ENCODE data around the gene PVALB. TPM values are rescaled to one million over a fixed set of nuclear protein-coding genes. Genes with fewer than 3 reads are reported as not detected.

The PVALB gene
- total and polyA plus RNA-seq, 4 donors, result 0.56 to 3.4 (median 1.1) TPM

GRCh38 chr22:36781656-36782627, 34.9 kb downstream of the PVALB start:
- Histone ChIP-seq H3K9me3 (ENCODE audit: control insufficient read depth in 4 of 4, low read length in 3 of 4) (no peaks in the 10 kb centered on the region), H3K9ac (ENCODE audit: low read depth in 1 of 2, low read length in 2 of 2) (no peak overlapping the region), H3K27ac (ENCODE audit: low read depth in 1 of 2, low read length in 2 of 2) (no peak overlapping the region), H3K4me1 (ENCODE audit: control insufficient read depth in 4 of 4, insufficient read depth in 4 of 4, low read length in 3 of 4) (peaks cover 0 to under 1% (median 0%) of the 10 kb centered on the region in 4 donors), H3K36me3 (ENCODE audit: control insufficient read depth in 4 of 4, insufficient read depth in 3 of 4, low read depth in 1 of 4, low read length in 3 of 4) (no peaks in the 10 kb centered on the region), H3K27me3 (ENCODE audit: control insufficient read depth in 4 of 4, insufficient read depth in 4 of 4, low read length in 3 of 4) (peaks cover 0 to 6% (median 3%) of the 10 kb centered on the region in 4 donors), H3K4me3 (ENCODE audit: low read depth in 1 of 3, low read length in 3 of 3) (no peak overlapping the region)
- TF ChIP-seq, protein P1, sequence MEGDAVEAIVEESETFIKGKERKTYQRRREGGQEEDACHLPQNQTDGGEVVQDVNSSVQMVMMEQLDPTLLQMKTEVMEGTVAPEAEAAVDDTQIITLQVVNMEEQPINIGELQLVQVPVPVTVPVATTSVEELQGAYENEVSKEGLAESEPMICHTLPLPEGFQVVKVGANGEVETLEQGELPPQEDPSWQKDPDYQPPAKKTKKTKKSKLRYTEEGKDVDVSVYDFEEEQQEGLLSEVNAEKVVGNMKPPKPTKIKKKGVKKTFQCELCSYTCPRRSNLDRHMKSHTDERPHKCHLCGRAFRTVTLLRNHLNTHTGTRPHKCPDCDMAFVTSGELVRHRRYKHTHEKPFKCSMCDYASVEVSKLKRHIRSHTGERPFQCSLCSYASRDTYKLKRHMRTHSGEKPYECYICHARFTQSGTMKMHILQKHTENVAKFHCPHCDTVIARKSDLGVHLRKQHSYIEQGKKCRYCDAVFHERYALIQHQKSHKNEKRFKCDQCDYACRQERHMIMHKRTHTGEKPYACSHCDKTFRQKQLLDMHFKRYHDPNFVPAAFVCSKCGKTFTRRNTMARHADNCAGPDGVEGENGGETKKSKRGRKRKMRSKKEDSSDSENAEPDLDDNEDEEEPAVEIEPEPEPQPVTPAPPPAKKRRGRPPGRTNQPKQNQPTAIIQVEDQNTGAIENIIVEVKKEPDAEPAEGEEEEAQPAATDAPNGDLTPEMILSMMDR (IDR thresholded peaks at IDR 0.05; ENCODE audit: low read depth, low read length, missing input control), result peak; percentile 95
- TF ChIP-seq RAD21 (IDR thresholded peaks at IDR 0.05) (peak; percentile 88 to 89), NR2F2 (IDR thresholded peaks at IDR 0.05) (peak; percentile 52), FOXA1 (IDR thresholded peaks at IDR 0.05) (no peak)
- peak; percentile 84 for DNase-seq (ENCODE audit: low spot score)
- 24% methylated on average over 33 of the region's 33 CpGs for WGBS

GRCh38 chr22:36778020-36778419, 38.8 kb downstream of the PVALB start:
- Histone ChIP-seq H3K4me3 (ENCODE audit: low read depth in 1 of 3, low read length in 3 of 3) (no peak overlapping the region), H3K9ac (ENCODE audit: low read depth in 1 of 2, low read length in 2 of 2) (no peak overlapping the region), H3K27me3 (ENCODE audit: control insufficient read depth in 4 of 4, insufficient read depth in 4 of 4, low read length in 3 of 4) (no peaks in the 10 kb centered on the region), H3K27ac (ENCODE audit: low read depth in 1 of 2, low read length in 2 of 2) (no peak overlapping the region), H3K36me3 (ENCODE audit: control insufficient read depth in 4 of 4, insufficient read depth in 3 of 4, low read depth in 1 of 4, low read length in 3 of 4) (no peaks in the 10 kb centered on the region), H3K4me1 (ENCODE audit: control insufficient read depth in 4 of 4, insufficient read depth in 4 of 4, low read length in 3 of 4) (peaks cover 2 to 14% (median 10%) of the 10 kb centered on the region in 4 donors), H3K9me3 (ENCODE audit: control insufficient read depth in 4 of 4, low read length in 3 of 4) (no peaks in the 10 kb centered on the region)
- TF ChIP-seq TAF1 (conservative IDR thresholded peaks at IDR 0.05) (no peak), RXRA (IDR thresholded peaks at IDR 0.05) (no peak)
- TF ChIP-seq, protein P1 (IDR thresholded peaks at IDR 0.05; ENCODE audit: low read depth, low read length, missing input control), result no peak
- no peak for DNase-seq (ENCODE audit: low spot score)

- no peak overlapping the region for H3K9ac ChIP-seq (ENCODE audit: low read depth in 1 of 2, low read length in 2 of 2)
- no peak overlapping the region for H3K27ac ChIP-seq (ENCODE audit: low read depth in 1 of 2, low read length in 2 of 2)
These were observed 40.1 kb downstream of the PVALB start for GRCh38 chr22:36776722-36777121.

More at GRCh38 chr22:36776722-36777121, 40.1 kb downstream of the PVALB start:
- WGBS, result 45% methylated on average over 12 of the region's 12 CpGs
- Histone ChIP-seq H3K36me3 (ENCODE audit: control insufficient read depth in 4 of 4, insufficient read depth in 3 of 4, low read depth in 1 of 4, low read length in 3 of 4) (no peaks in the 10 kb centered on the region), H3K27me3 (ENCODE audit: control insufficient read depth in 4 of 4, insufficient read depth in 4 of 4, low read length in 3 of 4) (no peaks in the 10 kb centered on the region), H3K4me3 (ENCODE audit: low read depth in 1 of 3, low read length in 3 of 3) (peak overlapping the region in 1 of 3 donors; percentile 24), H3K4me1 (ENCODE audit: control insufficient read depth in 4 of 4, insufficient read depth in 4 of 4, low read length in 3 of 4) (peaks cover 2 to 14% (median 10%) of the 10 kb centered on the region in 4 donors), H3K9me3 (ENCODE audit: control insufficient read depth in 4 of 4, low read length in 3 of 4) (no peaks in the 10 kb centered on the region)
- peak in 1 of 2 donors; percentile 15 for TF ChIP-seq HNF4A (conservative IDR thresholded peaks at IDR 0.05)
- TF ChIP-seq JUND (IDR thresholded peaks at IDR 0.05), result no peak
- no peak for DNase-seq (ENCODE audit: low spot score)

Measured in liver (tissue), 9 donors.